ENCODE measurements around the gene GLDN.

- TF ChIP-seq CTCF (IDR thresholded peaks at IDR 0.05) (no peak), POLR2AphosphoS5 (IDR thresholded peaks at IDR 0.05) (no peak), POLR2A (IDR thresholded peaks at IDR 0.05) (no peak)
Observed at GRCh38 chr15:51366920-51367319, 25.5 kb downstream of the GLDN start.

Data from sigmoid colon (tissue), 4 donors.